ENCODE measurements around the gene CDKAL1. TPM values are rescaled to one million over a fixed set of nuclear protein-coding genes. Genes with fewer than 3 reads are reported as not detected.
A peak's percentile ranks its signal among the peaks of the same experiment; 100 is the strongest.

The CDKAL1 gene
- total RNA-seq, 1 experiment from 2014 or later: 24.4 TPM

DNA sequence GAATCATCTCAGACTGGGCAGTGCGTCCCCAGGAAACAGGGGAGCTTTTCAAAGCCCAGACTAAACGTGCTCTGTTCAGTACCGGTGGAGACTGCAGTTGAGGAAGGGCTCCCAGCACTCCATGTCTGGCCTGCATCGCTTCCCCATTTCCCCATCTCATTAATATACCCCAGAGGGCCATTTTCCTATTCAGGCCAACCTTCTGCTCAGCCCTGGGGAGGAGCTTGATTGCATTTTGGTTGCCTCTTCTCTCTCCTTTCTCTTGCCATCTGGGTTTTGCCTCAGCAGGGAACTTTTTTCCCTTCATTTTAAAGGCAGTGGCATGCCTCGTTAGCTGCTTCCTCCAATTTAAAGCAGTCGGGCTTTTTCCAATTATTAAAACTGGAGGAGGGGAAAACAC is 665.0 kb downstream of the CDKAL1 start:
- H3K36me3 ChIP-seq (replicated peaks; ENCODE audit: control insufficient read depth, insufficient read depth, low read length): no peaks in the 10 kb centered on the region
- DNase-seq: no peak
- no peak overlapping the region for H3K4me3 ChIP-seq (ENCODE audit: insufficient read depth, low read depth, low read length)
- H3K27me3 ChIP-seq (ENCODE audit: control insufficient read depth, insufficient read depth, low read length): no peaks in the 10 kb centered on the region

GRCh38 chr6:21200134-21200870 is 666.0 kb downstream of the CDKAL1 start:
- Histone ChIP-seq H3K36me3 (replicated peaks; ENCODE audit: control insufficient read depth, insufficient read depth, low read length) (no peaks in the 10 kb centered on the region), H3K27me3 (ENCODE audit: control insufficient read depth, insufficient read depth, low read length) (no peaks in the 10 kb centered on the region), H3K4me3 (ENCODE audit: insufficient read depth, low read depth, low read length) (no peak overlapping the region)
- peak; percentile 29 for DNase-seq

GRCh38 chr6:21201187-21201586 is 666.9 kb downstream of the CDKAL1 start:
- H3K36me3 ChIP-seq (replicated peaks; ENCODE audit: control insufficient read depth, insufficient read depth, low read length): no peaks in the 10 kb centered on the region
- DNase-seq: no peak

GRCh38 chr6:21201637-21202350 is 667.5 kb downstream of the CDKAL1 start:
- Histone ChIP-seq H3K27me3 (ENCODE audit: control insufficient read depth, insufficient read depth, low read length) (no peaks in the 10 kb centered on the region), H3K36me3 (replicated peaks; ENCODE audit: control insufficient read depth, insufficient read depth, low read length) (no peaks in the 10 kb centered on the region), H3K4me3 (ENCODE audit: insufficient read depth, low read depth, low read length) (no peak overlapping the region)
- no peak for DNase-seq

More at GRCh38 chr6:21201187-21201586, 666.9 kb downstream of the CDKAL1 start:
- H3K27me3 ChIP-seq (ENCODE audit: control insufficient read depth, insufficient read depth, low read length): no peaks in the 10 kb centered on the region
- no peak overlapping the region for H3K4me3 ChIP-seq (ENCODE audit: insufficient read depth, low read depth, low read length)

GRCh38 chr6:21202521-21202920 is 668.3 kb downstream of the CDKAL1 start:
- no peak for DNase-seq
- Histone ChIP-seq H3K4me3 (ENCODE audit: insufficient read depth, low read depth, low read length) (no peak overlapping the region), H3K27me3 (ENCODE audit: control insufficient read depth, insufficient read depth, low read length) (no peaks in the 10 kb centered on the region), H3K36me3 (replicated peaks; ENCODE audit: control insufficient read depth, insufficient read depth, low read length) (no peaks in the 10 kb centered on the region)

DNA sequence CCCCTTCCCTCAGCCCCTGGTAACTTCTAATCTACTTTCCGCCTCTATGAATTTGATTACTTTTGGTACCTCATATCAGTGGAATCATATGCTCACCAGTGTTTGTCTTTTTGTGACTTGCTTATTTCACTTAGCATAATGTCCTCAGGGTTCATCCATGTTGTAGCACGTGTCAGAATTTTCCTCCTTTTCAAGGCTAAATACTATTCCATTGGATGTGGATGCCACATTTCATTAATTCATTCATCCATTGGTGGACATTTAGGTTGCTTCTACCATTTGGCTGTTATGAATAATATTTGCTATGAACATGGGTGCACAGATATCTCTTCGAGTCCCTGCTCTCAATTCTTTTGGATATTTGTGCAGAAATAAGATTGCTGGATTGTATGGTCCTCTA is 670.7 kb downstream of the CDKAL1 start:
- H3K36me3 ChIP-seq (replicated peaks; ENCODE audit: control insufficient read depth, insufficient read depth, low read length): no peaks in the 10 kb centered on the region
- H3K4me3 ChIP-seq (ENCODE audit: insufficient read depth, low read depth, low read length): no peak overlapping the region
- DNase-seq: no peak
- H3K27me3 ChIP-seq (ENCODE audit: control insufficient read depth, insufficient read depth, low read length): no peaks in the 10 kb centered on the region

- Histone ChIP-seq H3K27me3 (ENCODE audit: control insufficient read depth, insufficient read depth, low read length) (no peaks in the 10 kb centered on the region), H3K4me3 (ENCODE audit: insufficient read depth, low read depth, low read length) (no peak overlapping the region), H3K36me3 (replicated peaks; ENCODE audit: control insufficient read depth, insufficient read depth, low read length) (no peaks in the 10 kb centered on the region)
- DNase-seq: no peak
Observed at GRCh38 chr6:21208081-21208795, 674.0 kb downstream of the CDKAL1 start.

- DNase-seq: no peak
- Histone ChIP-seq H3K4me3 (ENCODE audit: insufficient read depth, low read depth, low read length) (no peak overlapping the region), H3K27me3 (ENCODE audit: control insufficient read depth, insufficient read depth, low read length) (no peaks in the 10 kb centered on the region), H3K36me3 (replicated peaks; ENCODE audit: control insufficient read depth, insufficient read depth, low read length) (no peaks in the 10 kb centered on the region)
Observed at GRCh38 chr6:21208796-21209186, 674.5 kb downstream of the CDKAL1 start.

GRCh38 chr6:21213492-21213891 is 679.2 kb downstream of the CDKAL1 start:
- no peaks in the 10 kb centered on the region for H3K36me3 ChIP-seq (replicated peaks; ENCODE audit: control insufficient read depth, insufficient read depth, low read length)
- no peak for DNase-seq
- H3K4me3 ChIP-seq (ENCODE audit: insufficient read depth, low read depth, low read length): no peak overlapping the region
- H3K27me3 ChIP-seq (ENCODE audit: control insufficient read depth, insufficient read depth, low read length): no peaks in the 10 kb centered on the region

GRCh38 chr6:21214738-21215448 is 680.6 kb downstream of the CDKAL1 start:
- H3K4me3 ChIP-seq (ENCODE audit: insufficient read depth, low read depth, low read length): no peak overlapping the region
- no peaks in the 10 kb centered on the region for H3K27me3 ChIP-seq (ENCODE audit: control insufficient read depth, insufficient read depth, low read length)
- no peak for DNase-seq
- H3K36me3 ChIP-seq (replicated peaks; ENCODE audit: control insufficient read depth, insufficient read depth, low read length): no peaks in the 10 kb centered on the region

DNA sequence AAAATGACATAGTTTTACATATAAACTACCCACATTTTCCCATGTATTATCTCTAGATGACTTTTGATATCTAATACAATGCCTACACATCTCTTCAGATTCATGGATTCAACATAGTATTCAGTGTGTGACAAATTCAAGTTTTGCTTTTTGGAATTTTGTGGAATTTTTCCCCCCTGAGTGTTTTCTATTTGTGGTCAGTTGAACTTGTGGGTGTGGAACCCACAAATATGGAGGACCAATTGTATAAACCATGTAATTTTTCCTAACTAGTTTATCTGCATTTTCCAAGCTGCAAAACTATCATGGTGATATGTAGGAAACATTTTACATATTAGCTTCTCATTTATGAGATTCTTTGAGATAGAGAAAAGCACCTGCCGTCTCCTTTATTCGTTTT is 685.0 kb downstream of the CDKAL1 start:
- DNase-seq: no peak
- H3K4me3 ChIP-seq (ENCODE audit: insufficient read depth, low read depth, low read length): no peak overlapping the region
- no peaks in the 10 kb centered on the region for H3K27me3 ChIP-seq (ENCODE audit: control insufficient read depth, insufficient read depth, low read length)
- H3K36me3 ChIP-seq (replicated peaks; ENCODE audit: control insufficient read depth, insufficient read depth, low read length): no peaks in the 10 kb centered on the region

DNA sequence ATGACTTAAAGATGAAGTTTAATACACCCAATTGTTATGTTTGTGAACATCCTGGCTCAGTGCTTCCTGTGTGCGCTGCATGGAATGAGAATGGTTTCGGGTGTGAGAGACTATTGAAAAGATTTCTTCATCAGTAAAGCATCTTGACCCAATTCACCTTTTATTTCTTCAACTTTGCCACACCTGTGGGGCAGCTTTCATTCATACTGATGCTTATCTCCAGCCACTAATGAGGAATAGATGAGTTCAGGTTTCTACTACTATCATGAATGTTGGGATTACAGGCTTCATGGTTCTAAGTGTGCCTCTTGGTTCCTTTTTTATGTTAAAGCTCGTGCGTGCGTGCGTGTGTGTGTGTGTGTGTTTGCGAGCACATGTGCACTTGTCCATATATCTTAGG is 685.6 kb downstream of the CDKAL1 start:
- no peak overlapping the region for H3K4me3 ChIP-seq (ENCODE audit: insufficient read depth, low read depth, low read length)
- no peaks in the 10 kb centered on the region for H3K27me3 ChIP-seq (ENCODE audit: control insufficient read depth, insufficient read depth, low read length)
- DNase-seq: no peak
- no peaks in the 10 kb centered on the region for H3K36me3 ChIP-seq (replicated peaks; ENCODE audit: control insufficient read depth, insufficient read depth, low read length)

DNA sequence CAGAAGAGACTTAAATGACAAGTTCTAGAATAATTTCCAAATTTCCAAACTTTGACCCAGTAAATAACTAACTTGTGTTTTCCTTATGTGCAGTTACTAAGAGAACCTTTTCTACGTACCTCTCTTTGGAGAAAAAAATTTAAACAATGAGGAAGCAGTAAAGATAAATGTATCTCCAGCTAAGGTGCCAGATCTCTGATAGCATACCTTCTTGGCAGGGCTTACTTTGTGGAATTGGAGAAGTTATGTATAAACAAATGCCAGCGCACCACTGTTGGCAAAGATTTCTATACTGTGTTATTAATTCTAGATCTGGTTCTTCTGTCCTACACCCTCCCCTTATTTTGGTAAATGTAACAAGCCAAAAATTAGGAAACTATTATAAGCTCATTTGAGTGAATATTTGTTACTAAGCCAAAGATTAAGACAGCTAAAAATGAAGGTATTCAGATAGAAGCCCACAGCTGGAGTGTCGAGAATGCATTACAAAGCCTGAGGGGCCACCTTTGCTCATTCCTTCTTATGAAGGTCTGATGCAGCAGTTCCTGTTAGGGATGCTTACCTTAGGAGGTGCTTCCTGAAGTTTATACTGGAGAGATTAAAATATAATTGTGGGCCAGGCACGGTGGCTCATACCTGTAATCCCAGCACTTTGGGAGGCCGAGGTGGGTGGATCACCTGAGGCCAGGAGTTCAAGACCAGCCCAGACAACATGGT is 686.2 kb downstream of the CDKAL1 start:
- Histone ChIP-seq H3K4me3 (ENCODE audit: insufficient read depth, low read depth, low read length) (no peak overlapping the region), H3K36me3 (replicated peaks; ENCODE audit: control insufficient read depth, insufficient read depth, low read length) (no peaks in the 10 kb centered on the region), H3K27me3 (ENCODE audit: control insufficient read depth, insufficient read depth, low read length) (no peaks in the 10 kb centered on the region)
- DNase-seq: peak; percentile 34

DNA sequence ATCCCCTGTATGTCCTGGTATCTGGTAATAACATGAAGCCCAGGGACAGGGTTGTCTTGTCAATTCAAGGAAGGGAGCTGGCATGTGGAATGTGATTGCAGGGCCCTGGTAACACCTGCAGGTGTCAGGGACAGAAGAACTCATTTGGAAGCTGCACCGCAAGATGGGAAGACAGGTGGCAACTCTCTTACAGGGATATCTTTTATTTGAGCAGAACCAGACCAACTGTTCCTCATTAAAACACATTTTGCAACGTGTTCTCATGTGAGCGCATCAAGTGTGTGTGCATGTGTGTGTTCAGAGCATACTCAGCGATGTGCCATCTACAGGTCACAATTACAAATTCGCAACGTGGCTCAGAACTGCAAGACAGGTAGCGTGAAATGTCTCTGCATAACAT is 688.4 kb downstream of the CDKAL1 start:
- H3K4me3 ChIP-seq (ENCODE audit: insufficient read depth, low read depth, low read length): no peak overlapping the region
- no peaks in the 10 kb centered on the region for H3K36me3 ChIP-seq (replicated peaks; ENCODE audit: control insufficient read depth, insufficient read depth, low read length)
- no peak for DNase-seq
- no peaks in the 10 kb centered on the region for H3K27me3 ChIP-seq (ENCODE audit: control insufficient read depth, insufficient read depth, low read length)

Data from H7 (cell line).